RKO (cell line): ENCODE data around the gene DLG2.

Source experiments
- DNase-seq: peaks from one replicate; pipeline ENCODE4 v3.0.0-alpha.2; 2016; ENCODE audit warnings: low spot score

DLG2 gene

DNA sequence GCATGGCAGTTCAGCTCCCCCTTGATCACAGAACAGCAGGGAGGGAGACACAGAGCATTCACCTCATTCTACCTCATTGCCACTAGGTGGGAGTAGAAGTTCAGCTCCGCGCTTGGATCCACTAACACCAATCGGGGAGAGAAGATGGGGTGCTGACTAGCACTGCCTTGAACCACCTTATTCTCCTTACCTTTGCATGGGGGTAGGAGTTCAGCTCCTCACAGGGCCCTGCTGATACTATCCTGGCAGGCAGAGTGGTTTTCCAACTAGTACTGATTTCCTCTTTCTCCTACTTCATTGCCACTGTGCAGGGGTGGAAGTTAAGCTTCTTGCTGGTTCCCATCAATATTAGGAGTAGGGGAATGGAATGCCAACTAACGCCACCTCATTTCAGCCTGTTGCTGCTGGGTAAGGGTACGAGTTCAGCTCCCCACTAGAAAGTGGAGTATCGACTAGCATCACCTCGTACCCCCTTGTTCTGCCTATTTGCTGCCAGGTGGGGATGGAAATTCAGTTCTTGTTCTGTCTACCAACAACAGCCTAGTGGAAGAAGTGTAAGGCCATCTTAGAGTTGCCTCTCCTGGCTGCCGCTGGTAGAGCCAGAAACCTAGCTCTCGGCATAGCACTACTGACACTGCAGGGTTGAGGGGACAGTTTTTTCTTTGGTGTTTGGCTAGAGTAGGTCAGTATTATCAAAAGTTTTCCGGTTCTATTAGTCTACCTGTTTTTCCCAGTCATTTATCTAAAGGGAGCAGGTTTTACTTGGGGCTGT, 1790.1 kb downstream of the DLG2 start:
- DNase-seq = peak; percentile 64

DNA sequence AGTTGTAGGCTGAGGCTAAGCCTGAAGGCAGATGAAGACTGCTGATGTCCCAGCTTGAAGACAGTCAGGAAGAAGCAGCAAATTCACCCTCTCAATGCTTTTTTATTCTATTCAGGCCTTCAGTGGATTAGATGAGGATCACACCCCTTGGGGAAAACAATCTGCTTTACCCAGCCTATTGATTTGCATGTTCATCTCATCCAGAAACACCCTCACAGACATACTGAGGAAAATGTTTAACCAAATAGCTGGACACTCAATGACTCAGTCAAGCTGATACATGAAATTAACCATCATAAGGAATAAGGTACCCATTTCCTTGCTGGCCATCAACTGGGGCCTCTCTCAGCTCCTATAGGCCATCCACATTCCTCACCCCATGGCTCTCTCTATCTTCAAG, 1791.1 kb downstream of the DLG2 start:
- DNase-seq = no peak

DNA sequence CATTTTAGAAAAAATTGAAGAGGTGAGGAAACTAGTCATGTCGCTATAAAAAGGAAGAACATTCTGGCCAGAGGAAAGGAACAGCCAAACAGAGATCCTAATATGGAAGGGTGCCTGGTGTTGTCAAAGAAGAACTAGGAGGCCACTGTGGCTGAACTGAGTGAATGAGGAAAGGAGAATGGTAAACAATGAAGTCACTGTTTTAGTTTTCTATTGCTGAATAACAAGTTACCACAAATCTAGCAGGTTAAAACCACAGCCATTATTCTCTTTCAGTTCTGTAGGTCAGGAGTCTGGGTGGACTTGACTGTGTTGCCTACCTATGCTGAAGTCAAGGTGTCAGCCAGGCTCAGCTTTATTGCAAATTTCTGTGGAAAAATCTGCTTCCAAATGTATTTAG, 1791.7 kb downstream of the DLG2 start:
- no peak for DNase-seq

DNA sequence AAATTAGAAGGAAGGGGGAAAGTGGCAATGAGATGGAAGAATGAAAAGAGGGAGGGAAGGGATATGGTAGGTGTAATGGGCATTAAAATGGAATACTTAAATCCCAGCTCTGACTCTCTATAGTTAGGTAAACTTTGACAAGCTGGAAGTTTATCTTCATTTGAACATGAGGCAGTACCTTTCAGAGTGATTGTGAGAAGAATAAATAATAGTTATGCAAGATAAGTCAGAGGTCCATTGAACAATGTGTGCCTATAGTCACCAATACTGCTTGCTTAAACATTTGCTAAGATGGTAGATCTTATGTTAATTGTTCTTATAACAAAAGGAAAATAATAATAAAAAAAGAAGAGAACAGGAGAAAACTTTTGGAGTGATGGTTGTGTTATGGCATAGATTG, 1795.2 kb downstream of the DLG2 start:
- DNase-seq = no peak

DNA sequence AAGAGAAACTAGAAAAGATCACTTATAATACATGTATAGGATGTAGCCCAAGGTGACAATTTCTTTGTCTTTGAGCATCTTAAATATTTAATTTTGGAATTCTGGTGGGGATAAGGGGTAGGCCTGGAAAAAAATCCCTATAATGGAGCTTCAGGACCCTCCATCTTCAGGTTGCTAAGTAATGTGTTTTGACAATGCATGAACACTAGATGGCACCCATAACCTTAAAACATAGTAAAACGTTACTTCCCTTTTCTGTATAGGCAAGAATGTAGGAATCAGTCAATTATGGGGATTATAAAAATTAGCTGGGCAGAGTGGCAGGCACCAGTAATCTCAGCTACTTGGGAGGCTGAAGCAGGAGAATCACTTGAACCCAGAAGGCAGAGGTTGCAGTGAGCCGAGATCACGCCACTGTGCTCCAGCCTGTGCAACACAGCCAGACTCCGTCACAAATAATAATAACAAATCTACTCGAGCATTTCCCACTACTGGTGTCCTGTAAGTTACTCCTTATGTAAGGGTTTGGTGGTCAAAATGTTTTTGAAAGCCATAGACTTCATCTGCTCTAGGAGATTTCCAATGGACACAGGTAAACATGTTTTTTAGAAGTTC, 1799.1 kb downstream of the DLG2 start:
- peak; percentile 61 for DNase-seq

DNA sequence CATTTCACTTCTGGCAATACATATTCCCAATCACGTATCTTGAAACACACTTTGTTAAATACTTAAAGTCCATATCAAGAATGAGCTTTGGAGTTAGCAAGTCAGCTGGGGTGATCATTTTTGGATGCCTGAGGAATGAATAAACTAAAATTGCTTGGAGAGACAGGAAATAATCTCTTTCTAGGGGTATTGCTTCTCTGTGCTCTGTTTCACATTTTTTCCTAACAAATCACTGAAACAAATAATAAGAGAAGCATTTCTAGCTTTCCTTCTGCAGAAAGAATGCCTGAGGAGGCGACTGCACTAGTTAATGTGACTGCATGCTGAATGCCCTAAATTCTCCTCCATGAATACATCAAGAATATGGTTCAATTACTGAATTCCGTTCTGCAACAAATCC, 1799.6 kb downstream of the DLG2 start:
- no peak for DNase-seq

DNA sequence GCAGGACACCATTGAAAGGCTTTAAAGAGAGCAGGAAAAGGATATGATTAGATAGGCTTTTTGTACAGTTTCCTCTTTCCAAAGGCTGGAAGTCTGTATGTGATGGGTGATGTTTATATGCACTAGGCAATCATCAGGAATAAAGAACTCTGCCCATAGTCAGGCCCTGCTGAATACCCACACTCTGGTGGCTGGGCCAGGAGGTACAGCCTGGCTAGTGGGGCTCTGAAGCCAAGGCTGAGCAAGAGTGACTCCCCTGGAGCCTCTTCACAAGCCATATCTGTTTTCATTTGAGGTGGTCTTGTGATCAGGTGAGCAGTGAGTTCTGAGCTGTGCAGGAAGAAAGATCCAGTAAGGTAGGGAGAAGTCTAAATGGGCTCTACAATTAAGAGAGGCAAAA, 1801.1 kb downstream of the DLG2 start:
- no peak for DNase-seq

DNA sequence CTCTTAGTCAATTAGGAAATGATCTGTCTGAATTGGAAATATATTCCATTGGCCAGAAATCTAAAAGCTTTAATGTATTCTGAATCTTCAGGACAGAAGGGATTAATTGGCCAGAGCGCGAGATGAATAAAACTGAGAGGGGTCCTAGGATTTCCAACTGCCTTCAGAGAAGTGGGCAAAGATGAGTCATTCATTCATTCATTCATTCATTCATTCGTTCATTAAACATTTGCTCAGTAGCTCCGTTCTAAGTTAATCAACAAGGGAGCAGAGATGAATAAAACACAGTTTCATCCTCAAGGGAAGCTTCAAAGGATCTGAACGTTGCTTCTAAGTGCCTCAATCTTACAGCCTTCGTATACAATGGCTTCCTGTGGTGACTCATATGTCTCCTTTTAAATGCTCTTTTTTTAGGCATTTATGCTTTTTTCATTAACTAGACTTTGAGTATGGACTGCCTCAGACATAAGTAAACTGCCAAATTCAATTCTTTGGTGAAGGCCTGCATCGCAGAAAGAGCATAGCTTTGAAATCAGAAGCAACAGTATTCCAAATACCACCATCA, 1803.6 kb downstream of the DLG2 start:
- no peak for DNase-seq

DNA sequence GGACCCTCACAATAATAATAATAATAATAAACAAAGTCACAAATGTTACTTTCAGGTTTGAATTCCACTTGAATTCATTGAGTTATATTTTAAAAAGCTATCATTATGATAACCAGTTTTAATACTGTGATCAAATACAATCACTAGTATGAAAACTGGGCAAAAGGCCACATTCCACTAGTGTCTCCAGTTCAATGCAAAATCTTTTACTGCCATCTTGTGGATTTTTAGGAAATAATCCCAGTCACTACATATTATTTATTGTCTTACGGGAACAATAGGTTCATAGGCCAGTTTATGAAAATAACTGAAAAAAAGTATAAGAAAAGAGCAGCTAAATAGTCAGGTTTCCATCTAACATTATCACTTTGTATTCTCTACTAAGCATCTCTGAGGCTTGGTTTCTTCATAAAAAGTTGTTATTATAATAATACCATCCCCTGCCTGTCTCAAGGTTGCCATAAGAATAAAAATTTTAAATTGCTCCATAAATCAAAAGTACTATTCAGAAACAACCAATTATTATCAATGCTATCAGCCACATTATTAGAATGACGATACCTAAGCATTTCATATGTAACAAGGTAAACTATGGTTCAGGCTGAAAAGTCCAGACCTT, 1807.1 kb downstream of the DLG2 start:
- DNase-seq = peak; percentile 78

DNA sequence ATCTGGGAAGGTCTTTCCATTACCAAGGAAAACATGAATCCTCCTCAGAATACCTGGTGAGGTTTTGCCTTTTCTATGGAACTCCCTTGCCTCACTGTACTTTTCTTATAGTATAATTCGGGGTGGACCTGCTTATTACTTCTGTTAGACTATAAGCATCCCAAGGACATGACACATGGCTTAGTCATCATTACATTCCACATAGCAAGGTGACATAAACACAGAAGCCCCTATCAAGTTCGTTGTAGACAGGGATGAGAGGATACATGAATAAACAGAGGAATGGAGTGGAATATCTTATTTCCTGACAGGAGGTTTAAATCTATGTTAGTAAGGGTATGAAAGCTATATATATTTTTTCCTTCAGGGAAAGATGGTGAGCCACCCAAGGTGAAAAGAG, 1808.8 kb downstream of the DLG2 start:
- DNase-seq = peak; percentile 53

DNA sequence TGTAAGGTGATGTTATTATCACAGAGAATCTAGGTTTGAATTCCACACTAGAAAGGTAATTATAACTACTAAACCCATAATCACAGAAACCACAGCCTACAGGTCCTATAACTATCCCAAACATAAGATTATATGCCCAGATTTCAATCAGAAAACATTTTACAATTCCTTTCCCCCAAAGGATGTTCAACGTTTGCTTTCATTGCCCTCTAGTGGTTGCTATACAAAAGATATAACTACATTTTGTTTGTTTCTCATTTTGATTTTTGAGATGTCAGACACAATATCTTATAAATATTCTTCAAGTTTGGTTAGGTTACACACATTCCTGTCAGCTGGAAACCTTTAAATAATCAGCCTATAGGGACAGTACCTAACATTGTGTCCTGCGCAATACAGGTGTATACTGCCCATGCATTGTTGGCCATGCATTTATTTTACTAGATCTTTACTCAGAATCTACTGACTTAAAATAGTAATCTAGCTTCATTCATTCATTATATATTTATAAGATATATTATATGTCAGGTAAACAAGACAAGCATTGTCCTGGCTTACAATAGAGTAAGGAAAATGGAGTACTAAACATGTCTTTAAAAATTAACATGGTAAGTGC, 1810.5 kb downstream of the DLG2 start:
- DNase-seq = peak; percentile 44

DNA sequence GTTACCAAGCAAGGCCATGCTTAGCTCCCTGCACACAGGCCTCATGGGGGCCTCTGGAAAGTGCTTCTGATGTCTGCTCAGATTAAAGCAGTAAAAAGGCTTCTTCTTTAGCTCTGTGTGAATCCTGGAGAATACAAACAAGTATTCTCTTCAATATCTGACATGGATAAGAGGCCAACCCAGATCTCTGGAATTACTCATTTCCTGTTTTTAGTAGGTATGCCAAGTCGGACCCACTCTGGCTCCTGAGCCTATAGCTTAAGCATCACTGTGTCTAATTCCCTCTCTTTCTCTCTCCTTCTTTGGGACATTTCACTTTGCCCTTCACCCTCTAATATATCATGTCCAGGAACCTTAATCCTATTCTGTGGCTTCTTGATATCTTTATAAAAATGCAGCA, 1811.4 kb downstream of the DLG2 start:
- DNase-seq = no peak

DNA sequence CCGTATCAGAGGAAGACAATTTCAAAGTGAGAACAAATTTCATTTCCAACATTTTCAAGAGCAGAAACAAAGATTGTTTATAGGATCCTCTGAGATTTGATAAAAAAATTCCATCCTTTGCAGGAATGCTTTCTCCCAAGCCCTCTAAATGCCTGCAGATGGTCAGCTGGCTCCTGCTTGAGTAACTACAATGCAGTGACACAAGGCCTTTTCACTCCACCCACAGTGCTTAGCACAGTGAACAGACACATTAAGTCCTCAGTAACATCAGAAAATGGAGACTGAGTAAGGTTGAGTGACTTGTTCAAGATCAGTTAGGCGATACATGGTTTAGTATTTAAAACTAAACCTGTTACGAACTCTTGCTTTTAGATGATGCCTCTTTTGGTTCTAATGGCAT, 1813.8 kb downstream of the DLG2 start:
- no peak for DNase-seq

DNA sequence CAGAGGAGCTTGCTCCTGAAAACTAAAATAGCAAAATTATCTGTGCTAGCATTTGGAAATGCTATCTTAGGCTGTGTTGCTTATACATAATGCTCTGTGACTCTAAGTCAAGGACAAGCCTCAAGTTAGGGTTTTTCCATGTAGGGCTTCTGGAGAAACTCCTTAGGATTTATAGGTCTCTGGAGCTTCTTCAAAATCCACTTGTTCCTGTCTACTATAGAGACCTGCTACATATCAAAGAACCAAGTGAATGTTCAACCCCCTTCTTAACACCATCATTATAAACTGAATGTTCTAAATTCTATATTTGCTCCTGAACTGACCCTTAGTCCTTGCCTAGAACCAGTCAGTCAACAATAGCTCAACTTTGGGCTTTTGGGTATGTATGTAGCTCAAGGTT, 1817.9 kb downstream of the DLG2 start:
- no peak for DNase-seq

DNA sequence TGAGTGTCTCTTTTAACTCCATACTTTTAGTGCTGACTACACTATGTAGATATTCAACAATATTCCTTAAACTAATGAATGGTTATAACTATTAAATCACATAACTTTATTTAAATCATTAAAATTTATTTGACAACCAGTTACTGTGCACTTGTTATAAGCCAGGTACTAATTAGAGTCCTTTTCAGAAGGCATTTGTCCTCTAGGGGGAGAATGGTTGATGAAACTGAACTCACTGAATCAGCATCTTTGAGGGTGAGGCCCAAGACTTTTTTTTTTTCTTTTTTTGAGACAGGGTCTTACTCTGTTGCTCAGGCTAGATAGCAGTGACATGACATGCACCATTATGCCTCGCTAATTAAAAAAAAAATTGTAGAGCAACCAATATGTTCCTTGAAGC, 1825.3 kb downstream of the DLG2 start:
- peak; percentile 18 for DNase-seq

DNA sequence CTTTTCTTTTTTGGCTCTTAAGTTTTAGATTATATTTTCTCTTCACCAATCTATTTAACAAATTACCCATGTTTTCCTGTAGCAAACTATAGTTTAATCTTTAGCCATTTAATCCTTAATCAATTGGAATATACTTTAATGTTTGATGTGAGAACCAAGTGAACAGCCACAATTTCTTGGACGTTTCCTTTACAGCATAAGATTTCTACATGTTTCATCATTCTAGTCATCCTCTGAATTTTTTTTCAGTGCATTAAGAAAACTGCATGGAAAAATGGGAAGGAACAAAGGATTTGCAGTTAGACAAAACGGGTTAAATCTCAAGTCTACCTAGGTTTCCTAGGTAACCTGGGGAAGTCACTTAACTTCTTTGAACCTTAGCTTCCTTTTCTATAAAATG, 1833.8 kb downstream of the DLG2 start:
- no peak for DNase-seq

DNA sequence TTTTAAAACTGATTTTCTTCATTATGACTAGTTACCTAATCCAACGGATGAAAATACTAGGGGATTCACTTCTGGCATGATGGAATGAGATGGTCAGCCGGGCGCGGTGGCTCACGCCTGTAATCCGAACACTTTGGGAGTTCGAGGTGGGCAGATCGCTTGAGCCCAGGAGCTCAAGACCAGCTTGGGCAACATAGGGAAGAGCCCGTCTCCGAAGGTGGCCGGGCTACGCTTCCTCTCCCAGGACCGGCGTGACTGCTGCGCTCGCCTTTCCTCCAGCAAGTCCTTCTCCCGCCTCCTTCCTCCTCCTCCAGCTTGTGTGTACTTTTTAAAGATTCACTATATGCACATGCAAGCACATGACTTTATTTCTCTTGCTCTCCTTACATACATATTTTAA, 1835.6 kb downstream of the DLG2 start:
- no peak for DNase-seq

DNA sequence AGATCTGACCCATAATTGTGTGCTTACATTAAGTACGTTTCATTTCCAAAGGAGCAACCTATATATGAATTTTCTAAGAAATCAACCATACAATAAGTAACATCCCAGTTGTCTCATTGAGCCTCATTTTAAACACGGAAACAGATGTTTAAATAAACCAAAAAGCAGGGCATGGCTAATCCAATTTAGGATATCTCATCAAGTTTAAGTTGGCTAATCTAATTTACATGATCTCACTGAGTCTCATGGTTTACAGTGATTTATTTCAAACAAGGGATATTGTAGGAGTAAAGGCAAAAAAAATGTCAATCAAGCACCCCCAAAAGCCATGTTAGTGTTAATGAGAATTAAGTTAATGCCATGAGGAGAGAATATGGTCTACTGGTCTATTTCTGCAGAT, 1841.2 kb downstream of the DLG2 start:
- DNase-seq = no peak

DNA sequence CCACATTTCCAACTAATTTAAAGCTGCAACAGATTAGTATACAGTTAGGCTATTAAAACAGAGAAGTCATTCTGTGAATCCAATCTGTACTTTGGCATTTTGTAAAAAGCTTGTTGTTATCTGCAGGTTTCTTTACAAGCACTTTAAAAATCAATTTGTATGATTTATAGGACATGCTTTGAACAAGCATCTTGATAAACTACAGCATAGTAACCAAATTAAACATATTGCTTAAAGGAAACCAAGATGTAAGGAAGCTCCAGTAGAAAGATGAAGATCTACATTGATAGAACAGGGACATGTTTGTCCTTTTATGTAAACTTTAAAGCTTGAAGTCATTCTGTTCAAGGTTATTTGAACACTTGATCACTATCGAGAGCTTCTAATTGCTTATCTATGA, 1842.7 kb downstream of the DLG2 start:
- DNase-seq = no peak

DNA sequence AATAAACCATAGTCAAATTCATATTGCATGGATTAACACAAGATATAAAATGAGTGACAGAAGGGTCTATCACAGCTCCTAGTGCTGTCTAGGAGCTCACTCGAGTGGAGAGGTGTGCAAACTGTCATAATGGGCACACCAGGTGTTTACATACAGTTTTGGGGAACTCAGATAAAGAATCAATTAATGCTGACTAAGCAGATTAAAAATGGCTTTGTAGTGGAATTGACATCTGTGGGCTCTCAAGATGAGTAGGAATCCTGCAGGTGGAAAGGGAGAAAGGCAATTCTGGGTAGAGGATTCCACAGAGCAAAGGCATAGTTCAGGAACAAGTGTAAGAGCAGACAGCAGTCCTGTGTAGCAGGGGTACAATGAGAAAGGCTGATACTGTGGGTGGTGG, 1844.8 kb downstream of the DLG2 start:
- no peak for DNase-seq

DNA sequence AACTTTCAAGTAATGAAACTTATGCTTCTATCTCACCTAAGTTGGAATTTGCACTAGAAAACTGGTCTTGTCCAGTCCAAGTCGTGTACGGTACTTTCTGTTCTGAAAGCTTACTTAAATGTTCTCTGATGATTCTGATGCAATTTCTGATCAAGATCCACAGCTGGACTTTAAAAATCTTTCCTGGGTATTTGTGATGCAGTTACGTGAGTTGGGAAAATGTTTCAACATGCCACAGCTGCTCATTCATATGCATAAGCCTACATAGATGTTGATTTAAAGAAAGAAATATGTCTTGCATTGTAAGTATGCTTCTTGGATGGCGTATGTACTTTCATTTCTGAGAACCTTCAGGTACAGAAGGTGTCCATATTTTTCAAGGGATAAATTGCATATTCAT, 1847.3 kb downstream of the DLG2 start:
- no peak for DNase-seq

DNA sequence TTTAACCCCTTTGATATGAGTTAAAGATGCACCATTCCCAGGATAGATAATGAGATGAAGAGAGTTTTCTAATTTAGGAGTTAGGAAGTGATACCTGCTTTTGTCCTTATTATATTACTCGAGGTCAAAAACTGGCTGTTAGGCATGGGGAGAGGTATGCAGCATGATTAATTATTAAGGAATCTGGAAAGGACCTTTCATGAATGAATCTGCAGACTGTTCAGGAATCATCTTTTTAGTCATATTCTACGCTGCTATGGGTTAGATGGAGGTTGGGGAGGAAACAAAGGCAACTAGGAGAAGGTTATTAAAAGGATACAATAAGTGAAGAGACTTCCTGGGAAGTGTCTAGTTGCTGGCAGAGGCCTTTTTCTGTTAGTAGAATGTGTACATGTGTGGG, 1848.5 kb downstream of the DLG2 start:
- no peak for DNase-seq
